Fibroblast of mammary gland (primary cell): ENCODE results near the gene VPS13A.

Experiments used
- DNase-seq: peaks from one replicate; pipeline ENCODE4 v3.0.0-alpha.2; 2010; ENCODE audit warnings: low read depth
- H3K4me3 ChIP-seq: 2 replicates; pipeline ENCODE4 v1.5.1; 2011; ENCODE audit warnings: low read depth, mild to moderate bottlenecking, low read length, moderate library complexity; ENCODE audit not compliant: control insufficient read depth
- CTCF ChIP-seq: conservative IDR thresholded peaks from 2 replicates; pipeline ENCODE4 v1.5.1; 2011; ENCODE audit warnings: low read depth, low read length, inconsistent platforms; ENCODE audit not compliant: control insufficient read depth, insufficient read depth

Gene VPS13A

GRCh38 chr9:77284616-77285015, 107.3 kb downstream of the VPS13A start:
- H3K4me3 ChIP-seq: no peak overlapping the region
- TF ChIP-seq CTCF: no peak
- DNase-seq: no peak

DNA sequence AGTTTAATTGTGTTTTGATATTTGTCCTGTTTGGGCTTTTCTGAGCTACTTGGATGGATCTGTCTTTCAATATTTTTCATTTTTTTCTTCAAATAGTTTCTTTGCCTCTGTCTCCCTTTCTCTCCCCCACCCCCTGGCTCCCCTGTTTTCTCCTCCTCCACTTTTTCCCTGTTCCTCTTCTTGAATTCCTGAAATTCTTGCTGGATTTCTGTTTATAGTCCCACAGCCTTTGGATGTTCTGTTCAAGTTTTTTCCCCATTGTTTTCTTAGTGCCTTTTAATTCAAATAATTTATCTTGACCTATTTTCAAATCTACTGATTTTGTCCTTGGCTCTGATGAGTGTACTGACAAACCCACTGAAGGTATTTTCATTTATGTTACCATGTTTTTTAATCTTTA, 113.0 kb downstream of the VPS13A start:
- H3K4me3 ChIP-seq: no peak overlapping the region
- TF ChIP-seq CTCF: no peak
- DNase-seq: no peak

- TF ChIP-seq CTCF: peak; percentile 63
- no peak overlapping the region for H3K4me3 ChIP-seq
- peak; percentile 42 for DNase-seq
These were observed 114.4 kb downstream of the VPS13A start for GRCh38 chr9:77291714-77292113.

DNA sequence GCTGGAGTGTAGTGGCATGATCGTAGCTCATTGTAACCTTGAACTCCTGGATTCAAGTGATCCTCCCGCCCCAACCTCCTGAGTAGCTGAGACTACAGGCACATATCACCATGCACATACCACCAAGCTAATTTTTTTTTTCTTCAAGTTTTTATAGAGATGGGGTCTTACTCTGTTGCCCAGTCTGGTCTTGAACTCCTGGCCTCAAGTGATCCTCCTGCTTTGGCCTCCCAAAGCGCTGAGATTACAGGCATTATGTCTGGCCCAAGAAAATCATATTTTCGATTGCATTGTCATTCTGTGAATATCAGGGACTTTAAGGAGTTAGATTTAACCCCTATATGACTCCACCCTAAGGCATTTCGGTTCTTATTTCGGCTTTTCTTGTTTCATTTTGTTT, 116.6 kb downstream of the VPS13A start:
- no peak overlapping the region for H3K4me3 ChIP-seq
- no peak for TF ChIP-seq CTCF
- DNase-seq: no peak

GRCh38 chr9:77304543-77304942, 127.2 kb downstream of the VPS13A start:
- no peak overlapping the region for H3K4me3 ChIP-seq
- TF ChIP-seq CTCF: no peak
- DNase-seq: peak; percentile 16

DNA sequence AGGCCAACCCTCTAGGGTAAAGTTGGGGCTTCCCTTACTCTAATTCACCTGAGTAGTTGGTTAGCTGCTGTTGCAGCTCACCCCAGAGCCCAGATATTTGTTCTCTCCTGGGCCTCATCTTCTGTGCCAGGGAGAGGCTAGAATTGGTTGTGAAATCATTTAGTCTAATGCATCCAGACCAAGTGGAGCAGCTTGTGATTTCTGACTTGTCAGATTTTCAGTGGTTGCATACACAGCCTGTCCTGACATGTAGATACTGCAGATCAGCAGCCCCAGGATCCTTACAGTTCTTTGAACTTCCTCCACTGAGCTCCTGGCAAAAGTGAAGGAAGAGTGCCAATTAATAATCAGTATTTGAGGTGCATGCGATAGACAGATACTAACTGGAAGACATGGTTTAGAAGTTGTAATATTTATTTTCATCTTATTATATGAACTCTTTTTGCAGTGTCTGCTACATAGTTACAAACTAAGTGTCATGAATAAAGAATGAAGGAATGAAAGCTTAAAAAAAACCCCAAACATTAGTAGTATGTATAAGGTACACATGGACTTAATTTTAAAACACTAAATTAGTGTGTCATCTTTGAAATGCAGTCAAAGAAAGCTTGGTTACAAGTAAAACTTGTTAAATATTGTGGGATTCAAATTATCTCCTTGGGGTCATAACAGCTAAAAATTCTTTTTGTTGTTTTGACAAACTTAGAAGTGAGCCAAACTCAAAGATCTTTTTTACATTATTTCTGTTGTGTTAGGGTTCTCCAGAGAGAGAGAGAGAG, 128.5 kb downstream of the VPS13A start:
- H3K4me3 ChIP-seq: no peak overlapping the region
- TF ChIP-seq CTCF: no peak
- DNase-seq: peak; percentile 49
